Bone marrow (tissue), 2 donors: Measurements from ENCODE around the gene ABLIM3.
"Not testable (repeated sequence)": the region's sequence is repeated elsewhere in the genome, so short reads cannot be mapped to it uniquely, and the experiment has no call there.

ENCODE experiments used
- DNase-seq, 2 donors: peaks; one replicate each; lab custom pipeline; 2025; lab: John Stamatoyannopoulos, UW

Gene ABLIM3

DNA sequence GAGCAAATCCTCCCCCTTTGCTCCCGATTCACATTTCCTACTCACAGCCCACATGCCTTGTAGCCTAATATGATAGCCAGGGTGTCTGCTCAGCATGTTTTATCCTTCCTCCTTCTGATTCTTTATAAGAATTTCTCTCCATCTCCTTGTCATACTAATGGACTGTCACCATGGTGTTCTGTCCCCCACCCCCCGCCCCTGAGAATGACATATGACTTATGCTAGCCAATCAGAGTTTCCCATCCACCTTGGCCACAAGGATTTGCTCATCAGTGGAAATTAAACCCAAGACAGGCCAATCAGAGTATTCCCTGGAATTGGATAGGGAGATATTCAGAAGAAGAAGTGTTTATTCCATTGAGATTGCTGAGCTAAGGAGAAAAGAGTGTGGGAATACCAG is 16.0 kb downstream of the ABLIM3 start:
- DNase-seq, result no peak

DNA sequence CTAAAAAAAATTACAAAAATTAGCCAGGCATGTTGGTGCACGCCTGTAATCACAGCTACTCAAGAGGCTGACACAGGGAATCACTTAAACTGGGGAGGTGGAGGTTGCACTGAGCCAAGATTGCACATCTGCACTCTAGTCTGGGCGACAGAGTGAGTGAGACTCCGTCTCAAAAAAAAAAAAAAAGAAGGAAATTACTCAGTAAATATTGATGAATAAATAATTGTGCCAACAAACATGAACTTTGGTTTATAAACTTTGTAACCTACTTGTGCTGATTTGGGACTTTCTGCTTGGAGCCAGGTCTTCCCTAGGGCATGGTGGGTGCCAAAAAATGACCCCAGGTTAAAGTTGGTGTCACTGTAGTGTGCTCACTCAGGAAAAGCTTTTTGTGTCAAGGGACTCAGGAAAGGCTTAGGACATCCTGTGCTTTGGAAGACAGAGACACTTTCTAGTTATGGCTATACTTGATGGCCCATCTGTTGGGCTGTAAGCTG is 19.0 kb downstream of the ABLIM3 start:
- no peak for DNase-seq

DNA sequence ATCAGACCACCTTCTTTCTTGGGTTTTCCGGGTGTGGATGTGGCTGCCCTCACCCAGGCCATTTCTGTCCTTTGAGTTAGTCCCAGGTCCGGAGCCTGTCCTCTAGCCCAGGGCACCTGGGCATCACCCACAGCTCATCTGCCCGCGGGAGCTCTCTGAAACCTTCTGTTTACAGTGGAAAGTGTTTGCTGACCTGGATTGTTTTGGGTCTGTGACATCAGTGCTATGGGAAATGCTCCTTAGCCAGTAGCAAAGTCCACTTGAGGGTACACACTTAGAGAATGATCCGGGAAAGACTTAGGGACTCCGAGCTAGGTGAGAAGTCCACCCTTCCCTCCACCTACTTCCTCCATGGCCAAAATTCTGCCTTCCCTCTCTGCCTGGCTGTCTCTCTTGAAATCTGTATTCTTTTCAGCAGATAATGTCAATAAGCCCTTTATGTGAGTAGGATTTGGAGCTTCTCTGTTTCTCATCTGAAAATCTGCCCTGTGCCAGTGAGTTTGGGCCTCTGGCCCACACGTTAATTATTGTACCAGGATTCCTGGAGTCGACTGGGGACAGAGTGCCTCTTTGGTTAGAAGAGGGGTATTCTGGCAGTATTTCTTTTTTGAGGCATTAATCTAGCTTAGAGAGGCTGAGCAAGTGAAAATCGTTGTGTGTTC is 19.9 kb downstream of the ABLIM3 start:
- no peak for DNase-seq

DNA sequence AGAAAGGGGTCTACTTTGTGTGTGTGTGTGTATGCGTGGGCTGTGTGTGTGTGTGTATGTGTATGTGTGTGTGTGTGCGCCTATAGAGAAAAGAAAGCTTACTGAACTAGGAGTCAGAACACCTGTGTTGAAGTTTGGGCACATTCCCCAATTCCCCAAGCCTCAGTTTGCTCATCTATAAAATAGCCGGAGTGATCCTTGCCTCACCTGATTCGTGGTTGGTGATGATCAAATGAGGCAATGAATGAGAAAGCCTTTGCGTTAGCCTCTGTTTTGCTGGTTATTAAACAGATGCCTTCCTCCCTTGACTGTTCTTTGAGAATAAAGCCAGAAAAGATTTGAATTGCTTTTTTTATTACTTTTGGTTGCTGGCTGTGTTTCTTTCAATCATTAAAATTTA is 20.6 kb downstream of the ABLIM3 start:
- no peak for DNase-seq

DNA sequence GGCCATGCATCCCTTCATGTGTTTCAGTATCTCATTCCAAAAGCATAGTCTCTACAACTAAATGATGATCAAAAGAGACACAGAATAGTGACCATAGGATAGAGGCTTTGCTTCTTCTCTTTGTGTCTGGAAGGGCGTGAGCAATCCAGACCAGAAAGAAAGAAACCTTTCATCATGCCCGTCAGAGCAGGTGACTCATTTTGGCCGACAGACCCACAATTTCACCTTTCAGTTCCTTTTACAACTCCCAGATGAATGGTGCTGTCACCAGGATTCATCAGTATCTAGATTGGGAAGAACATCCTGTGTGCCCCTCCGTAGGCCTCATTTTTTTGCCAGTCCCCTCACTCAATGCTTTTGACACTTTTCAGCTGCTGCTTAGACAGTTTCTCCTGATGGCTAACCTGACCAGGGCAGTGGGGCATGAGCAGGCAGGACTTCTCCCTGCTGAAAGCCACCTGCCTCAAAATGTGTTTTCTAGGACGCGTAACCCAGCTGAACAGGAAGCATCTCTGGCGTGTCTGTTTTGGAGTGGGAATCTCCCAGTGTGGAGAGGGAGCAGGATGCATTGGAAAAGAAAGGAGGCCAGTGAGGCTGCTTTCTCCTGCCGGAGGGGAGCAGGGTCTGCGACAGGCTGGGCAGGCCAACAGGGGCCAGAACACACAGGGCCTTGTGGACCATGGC is 21.2 kb downstream of the ABLIM3 start:
- DNase-seq, result no peak

DNA sequence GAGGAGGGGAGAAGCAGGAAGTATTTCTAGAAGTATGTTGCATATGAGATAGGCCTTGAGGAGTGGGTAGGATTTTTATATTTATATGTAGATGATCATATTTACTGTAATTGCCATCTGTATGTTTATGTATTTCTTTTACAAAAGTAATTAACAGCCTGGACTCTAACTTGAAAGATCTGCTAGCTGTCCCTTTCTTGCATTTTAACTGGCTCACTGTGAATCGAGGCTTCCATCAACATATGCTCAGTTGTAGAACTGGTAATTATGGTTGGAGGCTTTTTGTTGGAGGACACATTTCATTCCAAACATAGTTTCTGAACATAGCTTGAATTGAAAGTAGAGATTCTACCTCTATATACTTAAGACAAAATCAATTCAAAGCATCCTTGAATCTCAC is 23.4 kb downstream of the ABLIM3 start:
- DNase-seq, result no peak

DNA sequence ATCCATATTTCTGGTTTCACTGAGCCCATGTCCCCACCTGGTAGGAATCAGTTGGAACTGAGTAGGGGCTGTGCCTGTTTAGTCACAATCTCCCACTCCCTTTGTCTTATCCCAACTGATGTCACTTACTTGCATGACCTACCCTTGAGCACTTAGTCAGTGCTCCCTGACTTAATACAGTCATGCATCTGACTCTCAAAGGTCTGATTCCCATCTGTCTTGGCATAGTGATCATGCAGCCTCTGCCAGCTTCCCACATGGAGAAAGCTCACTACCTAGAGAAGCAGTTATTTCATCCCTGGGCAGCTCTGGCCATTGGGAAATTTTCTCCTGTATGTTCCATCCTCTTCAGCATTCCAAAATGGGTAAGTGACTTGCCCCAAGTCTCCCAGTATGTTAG is 24.8 kb downstream of the ABLIM3 start:
- no peak for DNase-seq

DNA sequence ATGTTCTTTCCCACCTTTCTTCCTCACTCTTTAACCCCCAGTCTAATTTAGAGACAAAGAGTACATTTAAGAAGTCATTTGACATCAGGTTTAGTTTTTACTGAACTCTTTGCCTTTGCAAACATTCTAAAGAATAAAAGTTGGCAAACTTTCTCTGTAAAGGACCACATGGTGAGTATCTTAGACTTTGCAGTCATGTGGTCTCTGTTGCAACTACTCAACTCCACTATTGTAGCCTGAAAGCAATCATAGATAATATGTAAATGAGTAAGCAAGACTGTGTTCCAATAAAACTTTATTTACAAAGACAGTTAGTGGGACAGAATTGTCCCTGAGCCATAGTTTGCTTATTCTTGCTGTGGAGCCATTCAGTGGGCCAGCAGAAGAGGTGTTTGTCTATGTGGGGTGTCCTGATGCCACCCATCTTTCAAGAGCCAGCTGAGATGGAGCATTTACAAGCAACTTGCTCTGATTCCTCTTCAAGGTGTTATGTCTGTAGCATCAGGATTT is 25.4 kb downstream of the ABLIM3 start:
- DNase-seq, result no peak

DNA sequence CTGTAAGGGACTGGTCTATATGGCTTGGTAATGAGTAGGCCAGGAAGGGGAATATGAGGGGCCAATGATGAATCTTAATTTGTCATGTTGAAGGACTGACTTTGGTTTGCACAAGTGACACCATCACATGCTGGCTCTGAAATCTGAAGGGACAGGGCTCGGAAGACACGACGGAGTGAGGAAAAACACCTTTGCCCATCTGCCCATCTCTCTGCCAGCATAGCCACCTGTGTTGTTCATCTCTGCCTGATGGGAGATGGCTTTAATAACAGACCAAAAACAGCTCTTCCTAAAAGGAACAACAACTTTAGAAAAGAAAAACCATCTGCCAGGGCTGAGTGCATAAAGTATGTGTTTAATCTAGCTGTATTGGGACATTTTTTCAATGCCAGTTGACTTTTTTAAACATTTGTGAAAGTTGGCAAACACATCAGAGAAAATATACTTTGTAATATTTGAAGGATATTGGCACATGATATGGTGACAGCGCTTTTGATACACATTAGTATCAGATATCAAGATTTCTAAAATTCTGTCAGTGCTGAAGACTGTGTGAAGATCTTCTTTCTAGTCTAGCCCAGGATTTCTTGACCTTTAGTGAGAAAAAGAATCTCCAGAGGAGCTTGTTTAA is 27.1 kb downstream of the ABLIM3 start:
- no peak for DNase-seq

DNA sequence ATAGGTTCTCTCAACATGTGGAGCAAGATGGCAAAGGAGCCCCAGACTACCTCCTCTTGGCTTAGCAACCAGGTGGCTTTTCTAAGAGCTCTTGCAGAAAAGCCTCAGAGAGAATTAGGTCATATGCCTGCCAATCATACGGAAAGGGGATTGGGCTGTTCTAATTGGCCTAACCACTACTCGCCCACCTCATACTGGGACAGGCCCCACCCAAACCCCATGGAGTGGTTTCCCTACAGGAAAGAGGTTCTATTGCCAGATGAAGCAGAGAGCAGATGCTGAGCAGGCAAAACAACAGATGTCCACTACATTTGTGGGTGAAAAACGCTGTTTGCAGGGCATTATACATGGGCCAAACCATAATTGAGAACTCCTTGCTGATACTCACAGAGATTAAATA is 29.0 kb downstream of the ABLIM3 start:
- no peak for DNase-seq

DNA sequence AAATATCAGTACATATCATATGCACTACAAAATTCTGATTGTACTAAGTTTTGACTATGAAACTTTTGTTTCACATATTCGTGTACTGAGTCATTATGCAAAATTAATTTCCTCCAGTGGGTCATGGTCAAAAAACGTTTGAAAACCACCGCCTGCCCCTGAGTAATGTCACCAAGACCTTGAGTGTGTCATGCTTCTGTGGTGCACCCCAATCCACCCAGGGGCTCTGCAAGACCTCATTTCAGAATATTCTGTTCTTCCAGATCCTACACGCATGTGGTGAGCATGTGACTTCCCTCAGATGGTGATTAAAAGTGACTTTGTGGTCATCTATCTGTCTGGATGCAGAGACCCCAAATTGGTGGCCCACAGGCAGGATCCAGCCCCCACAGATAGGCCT is 31.0 kb downstream of the ABLIM3 start:
- no peak for DNase-seq

DNA sequence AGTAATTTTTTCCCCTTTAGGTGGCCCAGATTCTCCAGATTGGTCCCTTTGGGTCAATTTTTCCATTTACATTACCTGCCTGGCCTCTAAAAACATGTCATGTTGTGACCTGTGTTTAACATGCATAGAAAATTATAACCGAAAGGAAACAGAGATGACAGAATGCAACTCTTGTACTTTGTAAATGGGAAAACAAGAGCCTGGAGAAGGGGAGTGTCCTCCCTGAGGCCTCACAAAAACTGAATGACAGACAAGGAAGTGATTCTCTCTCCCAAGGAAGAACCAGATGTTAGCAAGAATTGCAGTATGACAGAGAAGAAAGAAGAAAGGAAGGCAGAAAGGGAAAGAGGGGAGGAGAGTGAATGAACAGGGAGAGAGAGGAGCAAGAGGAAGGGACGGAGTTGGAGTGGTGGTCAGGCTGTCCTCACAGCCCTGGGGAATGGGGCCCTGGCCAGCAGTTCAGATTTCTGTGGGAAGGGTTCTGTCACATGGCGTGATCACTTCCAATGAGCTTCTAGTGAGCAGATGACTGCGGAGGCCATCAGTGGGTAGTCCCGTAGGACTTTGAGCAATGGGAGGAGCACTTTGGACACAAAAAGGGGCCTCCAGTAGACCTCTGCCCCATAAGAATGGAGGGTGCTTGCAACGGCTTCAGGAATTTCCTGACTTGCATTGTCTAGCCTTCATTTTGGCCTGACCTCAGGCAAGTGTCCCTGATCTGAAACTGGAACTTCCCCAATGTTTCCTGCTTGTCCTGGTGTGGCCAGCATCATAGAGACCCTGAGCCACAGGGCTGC is 31.6 kb downstream of the ABLIM3 start:
- no peak for DNase-seq

DNA sequence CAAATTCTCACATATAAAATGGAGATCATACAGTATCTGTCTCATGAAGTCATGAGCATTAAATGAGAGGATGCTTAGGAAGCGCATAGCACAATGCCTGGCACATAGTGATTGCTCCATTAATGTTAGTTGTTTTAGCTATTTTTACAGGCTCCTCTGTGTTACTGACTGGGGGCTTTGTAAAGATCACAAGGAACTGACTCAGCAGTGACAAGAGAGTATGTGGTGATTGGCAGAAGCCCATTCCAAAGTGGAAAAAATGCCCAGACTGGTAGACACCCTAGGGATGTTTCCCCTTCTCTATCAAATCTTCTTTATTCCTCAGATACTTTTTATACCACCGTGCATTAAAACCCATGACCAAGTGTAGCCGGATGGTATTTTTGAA is 33.5 kb downstream of the ABLIM3 start:
- DNase-seq, result no peak

DNA sequence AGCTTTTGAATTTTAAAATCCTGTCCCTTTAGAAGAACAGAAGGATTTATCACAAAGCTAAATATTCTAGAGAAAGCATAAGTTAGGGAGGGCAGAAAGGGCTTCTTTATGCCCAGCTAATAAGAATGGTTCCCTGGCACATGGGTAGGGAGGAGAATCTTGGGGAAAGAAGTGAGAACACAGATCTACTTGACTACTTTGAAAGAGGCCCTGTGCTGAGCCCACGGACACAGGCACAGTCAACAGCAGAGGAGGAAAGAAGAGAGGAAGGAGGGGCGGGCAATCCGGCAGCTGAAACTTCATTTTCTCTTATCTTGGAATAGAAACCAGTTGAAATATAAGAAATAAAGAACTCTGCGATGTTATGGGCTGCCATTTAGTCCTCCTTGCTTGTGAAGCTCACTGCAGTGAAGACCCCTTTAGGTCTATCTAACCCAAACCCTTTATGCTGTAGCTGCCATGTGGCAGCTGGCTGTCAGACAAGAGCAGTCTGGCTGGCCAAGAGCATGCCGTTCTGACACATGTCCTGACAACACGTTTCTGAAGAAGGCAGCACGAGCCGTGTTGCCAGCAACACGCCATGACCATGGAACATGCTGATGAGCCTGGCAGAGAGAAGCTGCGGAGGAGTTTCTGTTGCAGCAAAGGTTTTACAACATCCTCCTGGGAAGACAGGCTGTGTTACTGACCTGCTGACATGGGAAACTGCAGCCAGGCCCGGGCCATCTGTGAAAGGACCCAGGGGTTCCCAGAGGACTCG is 34.2 kb downstream of the ABLIM3 start:
- no peak for DNase-seq

DNA sequence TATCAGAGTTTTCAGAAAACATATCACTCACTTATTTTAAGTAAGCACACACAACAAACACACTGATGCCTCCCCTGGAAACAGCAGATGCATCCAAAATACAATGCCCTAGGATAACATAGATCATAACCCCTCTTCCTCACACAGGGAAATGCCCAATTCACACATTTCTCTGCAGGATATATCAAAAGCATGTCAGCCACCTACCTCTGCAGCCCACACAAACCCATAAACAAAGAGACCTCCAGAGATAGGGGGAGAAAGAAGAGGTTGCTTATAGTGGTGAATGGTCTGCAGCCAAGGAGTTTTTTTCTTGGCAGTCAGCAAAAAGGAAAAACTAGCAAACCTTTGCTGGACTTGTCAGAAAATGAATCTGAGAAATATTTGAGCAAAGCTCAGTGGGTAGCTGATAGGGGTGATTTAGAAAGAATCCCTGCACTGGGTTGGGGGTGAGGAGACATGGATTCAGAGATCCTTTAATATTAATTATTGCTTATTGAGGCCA is 36.1 kb downstream of the ABLIM3 start:
- no peak for DNase-seq

DNA sequence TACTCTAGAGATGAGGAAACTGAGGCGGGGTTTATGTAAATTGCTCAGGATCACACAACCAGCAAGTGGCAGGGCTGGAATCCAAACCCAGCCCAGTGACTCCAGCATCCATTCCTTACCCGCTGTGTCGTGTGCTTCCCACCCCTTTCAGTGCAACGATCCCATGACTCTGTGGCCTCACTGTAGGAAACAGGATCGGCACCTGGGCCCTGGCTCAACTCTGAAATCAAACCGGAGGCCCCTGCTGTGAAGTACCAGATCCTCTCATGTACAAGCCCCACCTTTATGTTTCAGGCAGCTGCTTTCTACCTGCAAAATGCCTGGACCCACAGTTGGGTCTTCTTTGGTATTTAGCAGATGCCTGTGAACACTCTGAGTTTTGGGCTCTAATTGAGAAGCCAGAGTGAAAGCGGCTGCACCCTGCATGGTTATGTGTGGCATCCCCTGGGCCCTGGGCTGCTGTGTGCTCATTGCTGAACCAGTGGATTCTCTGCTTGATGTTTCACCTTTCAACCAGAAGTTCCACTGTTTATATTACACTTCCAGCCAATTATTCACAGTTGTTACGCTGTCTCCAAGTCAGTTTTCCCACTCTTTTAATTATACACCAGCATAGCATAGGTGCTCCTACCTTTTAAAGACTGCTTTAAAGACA is 36.7 kb downstream of the ABLIM3 start:
- no peak for DNase-seq

DNA sequence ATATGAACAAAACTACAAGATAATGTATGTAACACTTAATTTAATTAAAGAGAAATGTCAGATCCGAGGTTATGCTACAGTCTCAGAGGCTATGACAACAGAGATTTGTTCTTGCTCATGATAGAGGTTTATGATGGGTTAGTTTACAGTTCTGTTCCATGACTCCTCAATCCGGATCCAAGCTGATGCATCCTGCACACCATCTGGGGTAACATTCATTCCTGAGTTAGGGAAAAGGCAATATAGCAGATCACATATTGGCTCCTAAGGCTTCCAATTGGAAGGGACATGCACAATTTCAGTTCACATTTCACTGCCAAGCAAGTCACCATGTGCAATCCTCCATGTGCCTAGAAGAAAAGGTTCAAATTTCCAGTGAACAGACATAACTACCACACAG is 40.4 kb downstream of the ABLIM3 start:
- DNase-seq, result no peak

DNA sequence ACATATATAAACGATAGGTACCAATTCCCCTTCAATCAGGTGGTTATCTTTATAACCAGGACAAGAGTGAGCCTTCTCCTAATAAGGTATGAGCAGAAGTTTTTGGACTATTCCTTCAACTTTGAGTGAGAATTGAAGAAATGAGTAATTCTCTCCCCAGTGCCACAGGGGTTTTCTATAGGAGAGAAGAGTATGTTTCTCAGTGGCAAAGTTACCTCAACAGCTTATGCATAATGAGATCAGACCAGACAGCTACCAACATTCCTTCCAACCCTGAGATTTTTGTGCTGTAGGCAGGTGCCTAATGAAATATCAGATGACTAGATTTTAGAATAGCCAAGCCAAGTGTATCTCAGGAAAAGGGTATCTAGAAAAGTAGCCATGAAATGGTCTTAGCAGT is 40.9 kb downstream of the ABLIM3 start:
- no peak for DNase-seq

DNA sequence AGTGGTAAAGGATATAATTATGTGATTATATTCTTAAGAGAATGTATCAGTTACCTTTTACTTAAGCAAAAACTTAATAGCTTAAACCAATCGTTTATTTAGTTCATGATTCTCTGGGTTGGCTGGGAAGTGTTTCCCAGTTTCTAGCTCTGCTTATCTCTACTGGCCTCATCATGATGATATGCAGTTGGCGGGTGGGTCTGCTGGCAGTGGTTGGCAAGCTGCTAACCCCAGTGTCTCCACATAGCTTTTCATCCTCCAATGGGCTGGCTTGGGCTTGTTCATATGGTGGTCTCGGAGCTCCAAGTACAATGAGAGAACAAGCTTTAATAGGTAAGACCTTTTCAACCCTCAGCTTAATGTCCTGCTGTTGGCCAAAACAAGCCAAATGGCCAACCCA is 43.8 kb downstream of the ABLIM3 start:
- no peak for DNase-seq

DNA sequence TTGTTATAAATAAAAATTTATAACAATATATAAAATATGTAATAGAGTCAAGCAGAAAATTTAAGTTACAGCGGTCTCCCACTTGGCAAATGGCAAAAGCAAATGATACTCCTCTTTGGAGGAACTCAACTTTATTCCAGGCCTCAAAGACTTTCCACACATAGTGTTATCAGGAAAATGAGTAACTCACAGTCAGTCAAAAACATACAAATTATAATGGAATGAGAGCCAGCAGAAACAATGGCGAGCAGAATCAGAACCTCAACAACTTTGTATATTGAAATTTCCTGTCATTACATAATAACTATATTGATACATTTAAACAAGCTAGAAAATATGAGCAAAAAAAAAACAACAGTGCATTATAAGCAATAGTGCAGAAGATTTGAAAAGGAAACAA is 45.2 kb downstream of the ABLIM3 start:
- DNase-seq, result no peak

DNA sequence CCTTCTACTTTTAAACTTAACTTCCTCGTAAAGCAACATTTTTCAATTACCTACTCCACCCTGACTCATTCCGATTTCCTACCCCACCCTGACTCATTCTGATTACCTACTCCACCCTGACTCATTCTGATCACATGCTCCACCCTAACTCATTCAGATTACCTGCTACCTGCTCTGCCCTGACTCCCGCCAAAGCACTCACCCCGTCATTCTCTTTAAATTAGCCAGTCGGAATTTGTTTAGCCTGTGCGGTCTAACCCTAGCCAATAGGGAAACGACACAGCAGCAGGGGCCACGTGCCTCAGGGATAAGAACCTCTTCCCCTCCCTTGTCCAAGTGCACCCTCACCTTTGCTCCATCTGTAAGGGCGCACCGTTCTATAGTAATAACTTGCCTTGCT is 46.3 kb downstream of the ABLIM3 start:
- DNase-seq, result not testable (repeated sequence)
